Glutamatergic neuron (in vitro differentiated cells): ENCODE results near the gene HOOK2. TPM values are rescaled to one million over a fixed set of nuclear protein-coding genes. Genes with fewer than 3 reads are reported as not detected.
"Not testable (repeated sequence)": the region's sequence is repeated elsewhere in the genome, so short reads cannot be mapped to it uniquely, and the experiment has no call there.

Experiments
- DNase-seq: peaks from one replicate; pipeline ENCODE4 v3.0.0; 2022
- H3K27ac Mint-ChIP-seq: one replicate; pipeline ENCODE4 v1.8.0; 2020; ENCODE audit warnings: mild to moderate bottlenecking, mixed read lengths, inconsistent platforms; ENCODE audit not compliant: unreplicated experiment
- H3K27me3 Mint-ChIP-seq: one replicate; pipeline ENCODE4 v1.8.0; 2020; ENCODE audit warnings: mild to moderate bottlenecking, moderate library complexity, mixed read lengths, inconsistent platforms; ENCODE audit not compliant: unreplicated experiment
- H3K36me3 Mint-ChIP-seq: one replicate; pipeline ENCODE4 v1.8.0; 2020; ENCODE audit warnings: mild to moderate bottlenecking, mixed read lengths, inconsistent platforms; ENCODE audit not compliant: unreplicated experiment
- H3K4me1 Mint-ChIP-seq: one replicate; pipeline ENCODE4 v1.8.0; 2020; ENCODE audit warnings: mild to moderate bottlenecking, low read depth, mixed read lengths, inconsistent platforms; ENCODE audit not compliant: unreplicated experiment
- H3K4me3 Mint-ChIP-seq: one replicate; pipeline ENCODE4 v1.8.0; 2020; ENCODE audit warnings: mild to moderate bottlenecking, mixed read lengths, inconsistent platforms; ENCODE audit not compliant: unreplicated experiment
- H3K9me3 Mint-ChIP-seq: one replicate; pipeline ENCODE4 v1.8.0; 2020; ENCODE audit warnings: mild to moderate bottlenecking, moderate library complexity, mixed read lengths, inconsistent platforms; ENCODE audit not compliant: unreplicated experiment
- CTCF ChIP-seq: fragments of 200-600 bp; sonication (generic); IDR thresholded peaks from one replicate; pipeline ENCODE4 v1.5.0; 2021; ENCODE audit not compliant: partially characterized antibody, unreplicated experiment
- long read RNA-seq: library from polyadenylated mRNA; unstranded; transcript quantifications from one replicate; pipeline ENCODE4 v2.0.0, GENCODE V29; 2020; ENCODE audit not compliant: unreplicated experiment
- total RNA-seq: library from RNA; stranded (reverse); fragmentation: NEBNext Ultra II Directional; extraction: Animal tissue kit (Norgen Biotek cat#: 25700); gene quantifications from one replicate; pipeline ENCODE4 v1.2.1, GENCODE V29; 2021; ENCODE audit not compliant: unreplicated experiment

The HOOK2 gene
- 40.1 TPM for total RNA-seq
- long read RNA-seq, transcript HOOK2-210 (3 exons, 890 nt) = major isoform, 7 of 24 reads
- long read RNA-seq, partial matches to known transcripts = 0 of 24 reads
- long read RNA-seq, other reads (novel, unspliced or antisense) = 13 of 24 reads

GRCh38 chr19:12774588-12775555, at the start of gene HOOK2:
Gene HOOK2 (minus strand): TSS chr19:12775552. CDS start chr19:12775449, 103 bp downstream.
- H3K36me3 Mint-ChIP-seq = no peaks in the 10 kb centered on the region
- DNase-seq = no peak
- TF ChIP-seq CTCF = no peak
- peaks cover 12% of the 10 kb centered on the region for H3K4me1 Mint-ChIP-seq
- H3K27ac Mint-ChIP-seq = peak within 1 kb of the TSS; percentile 28
- H3K4me3 Mint-ChIP-seq = peak within 1 kb of the TSS; percentile 82
- peaks cover 12% of the 10 kb centered on the region for H3K9me3 Mint-ChIP-seq
- H3K27me3 Mint-ChIP-seq = peaks cover 2% of the 10 kb centered on the region

- Mint-ChIP-seq H3K4me3 (no peak overlapping the region), H3K27ac (no peak overlapping the region), H3K4me1 (no peaks in the 10 kb centered on the region), H3K27me3 (peaks cover 5% of the 10 kb centered on the region), H3K36me3 (no peaks in the 10 kb centered on the region), H3K9me3 (peaks cover 2% of the 10 kb centered on the region)
- DNase-seq = no peak
- TF ChIP-seq CTCF = no peak
These were observed 46.4 kb upstream of the HOOK2 start for GRCh38 chr19:12821761-12822160.

GRCh38 chr19:12817810-12818209, 42.5 kb upstream of the HOOK2 start:
- H3K27me3 Mint-ChIP-seq, DNase-seq, H3K4me1 Mint-ChIP-seq, H3K9me3 Mint-ChIP-seq, H3K36me3 Mint-ChIP-seq, H3K27ac Mint-ChIP-seq, H3K4me3 Mint-ChIP-seq: not testable (repeated sequence)

GRCh38 chr19:12817188-12817587, 41.8 kb upstream of the HOOK2 start:
- not testable (repeated sequence) for H3K36me3 Mint-ChIP-seq, DNase-seq, H3K27me3 Mint-ChIP-seq, H3K27ac Mint-ChIP-seq, H3K9me3 Mint-ChIP-seq, H3K4me1 Mint-ChIP-seq, H3K4me3 Mint-ChIP-seq

GRCh38 chr19:12815088-12815487, 39.7 kb upstream of the HOOK2 start:
- no peaks in the 10 kb centered on the region for H3K9me3 Mint-ChIP-seq
- H3K4me3 Mint-ChIP-seq = no peak overlapping the region

More at GRCh38 chr19:12815088-12815487, 39.7 kb upstream of the HOOK2 start:
- no peaks in the 10 kb centered on the region for H3K27me3 Mint-ChIP-seq
- no peak for DNase-seq
- no peaks in the 10 kb centered on the region for H3K36me3 Mint-ChIP-seq
- H3K4me1 Mint-ChIP-seq = no peaks in the 10 kb centered on the region
- TF ChIP-seq CTCF = no peak
- no peak overlapping the region for H3K27ac Mint-ChIP-seq
